HG03108 (cell line): ENCODE results near the gene GYS1.
"Not testable (repeated sequence)": the region's sequence is repeated elsewhere in the genome, so short reads cannot be mapped to it uniquely, and the experiment has no call there.

Source experiments
- ATAC-seq: cut with Tn5 transposase; IDR thresholded peaks from one replicate; pipeline ENCODE4 v1.9.1; 2021; ENCODE audit warnings: moderate library complexity; ENCODE audit not compliant: unreplicated experiment

Gene GYS1

DNA sequence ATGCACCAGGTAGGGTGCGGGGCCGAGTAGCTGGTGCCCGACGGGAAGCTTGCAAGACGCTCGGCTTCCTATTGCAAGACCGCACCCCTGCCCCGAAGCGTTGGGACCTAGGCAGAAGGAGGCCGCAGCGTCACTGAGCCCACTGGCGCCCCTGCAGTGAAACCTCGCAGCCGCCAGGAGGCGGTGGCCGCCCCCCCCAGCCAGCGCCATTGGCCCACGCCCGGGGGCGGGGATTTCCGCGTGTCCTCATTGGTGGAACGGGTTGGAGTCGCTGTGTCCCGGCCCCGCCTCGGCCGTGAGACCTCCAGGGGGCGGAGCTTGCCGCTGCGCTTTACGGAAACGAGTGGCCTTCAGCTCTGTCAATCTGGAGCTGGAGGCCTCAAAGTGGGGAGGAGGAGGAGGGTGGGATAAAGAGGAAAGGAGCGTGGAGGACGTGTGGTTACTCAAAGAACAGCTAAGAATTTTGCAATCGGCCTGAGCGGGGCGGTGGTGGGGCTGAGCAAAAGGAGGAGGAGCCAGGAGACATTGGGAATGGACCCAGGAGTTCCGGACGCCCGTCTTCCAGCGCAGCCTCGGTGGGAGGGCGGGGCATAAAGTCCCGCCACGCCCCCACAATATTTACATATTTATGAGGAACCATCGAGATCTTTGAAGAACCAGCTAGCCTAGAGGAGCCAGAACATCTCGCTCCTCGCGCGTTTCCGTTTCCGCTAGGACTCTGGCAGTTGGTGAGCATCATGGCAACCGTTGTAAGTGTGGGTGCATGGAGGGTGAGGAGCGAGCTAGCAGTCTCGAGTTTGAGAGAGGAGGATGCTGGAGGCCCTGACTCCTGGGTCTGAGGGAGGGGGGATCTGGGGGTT, at the start of gene GYS1, which contains the start of gene RUVBL2:
Gene GYS1, minus strand, starts transcription at position 135 of the 860 bp plus-strand sequence. CDS start 197 bp downstream, outside the sequence.
Gene RUVBL2, plus strand, starts transcription at position 713 of the 860 bp plus-strand sequence. Its CDS starts 25 bp downstream, at position 738.
- peak; percentile 81 for ATAC-seq

DNA sequence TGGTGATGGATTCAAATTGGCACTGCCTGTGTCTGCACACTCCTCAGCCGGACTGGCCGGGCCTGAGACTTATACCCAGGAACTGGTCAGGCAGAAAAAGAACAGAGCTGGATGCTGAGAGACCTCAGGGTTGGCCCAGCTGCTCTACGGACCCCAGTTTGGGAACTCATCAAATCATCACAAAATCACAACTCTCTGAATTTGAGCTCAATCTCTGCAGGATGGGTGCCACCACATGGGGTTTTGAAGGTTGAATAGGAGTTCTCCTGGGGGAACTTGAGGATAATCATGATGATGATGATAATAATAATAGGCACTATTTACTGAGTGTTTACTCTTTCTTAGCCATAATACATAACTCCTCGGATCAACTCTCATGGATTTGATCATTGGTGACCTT, 49.6 kb upstream of the GYS1 start:
- ATAC-seq, result not testable (repeated sequence)

DNA sequence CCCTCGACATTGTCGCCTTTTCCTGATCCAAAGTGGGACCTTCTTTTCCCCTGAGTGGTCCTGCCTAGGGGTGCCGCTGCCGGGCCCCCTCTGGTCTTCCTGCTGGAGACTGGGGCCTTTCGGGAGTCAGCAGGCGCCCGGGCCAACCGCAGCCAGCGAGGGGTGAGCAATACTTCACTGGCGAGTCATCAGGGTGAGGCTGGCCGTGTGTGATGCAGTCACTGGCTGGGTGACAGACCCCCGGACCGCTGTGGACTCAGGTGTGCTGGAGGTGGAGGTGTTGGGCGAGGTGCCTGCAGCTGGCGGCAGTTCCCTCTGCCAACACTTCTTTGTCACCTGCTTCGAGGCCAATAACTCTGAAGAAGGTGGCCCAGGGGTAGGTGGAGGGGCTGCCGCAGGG, 49.1 kb upstream of the GYS1 start:
- ATAC-seq, result no peak

DNA sequence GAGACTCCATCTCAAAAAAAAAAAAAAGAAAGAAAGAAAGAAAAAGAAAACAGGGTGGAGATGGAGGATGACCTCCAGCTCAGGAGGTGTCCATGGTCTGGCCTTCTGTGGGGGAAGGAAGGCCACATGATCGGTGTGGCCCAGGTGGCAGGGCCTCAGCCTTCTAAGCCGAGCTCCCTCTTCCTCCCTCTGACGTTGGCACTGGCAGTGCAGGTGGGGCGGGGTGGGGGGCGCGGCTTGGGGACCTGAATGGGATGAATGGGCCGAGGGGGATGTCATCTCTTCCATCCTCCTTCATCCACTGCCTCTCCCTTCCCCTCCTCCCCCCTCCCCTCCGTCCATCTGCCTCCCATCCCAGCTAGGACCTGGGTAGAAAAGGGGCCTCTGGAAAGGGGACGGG, 46.6 kb upstream of the GYS1 start:
- not testable (repeated sequence) for ATAC-seq

DNA sequence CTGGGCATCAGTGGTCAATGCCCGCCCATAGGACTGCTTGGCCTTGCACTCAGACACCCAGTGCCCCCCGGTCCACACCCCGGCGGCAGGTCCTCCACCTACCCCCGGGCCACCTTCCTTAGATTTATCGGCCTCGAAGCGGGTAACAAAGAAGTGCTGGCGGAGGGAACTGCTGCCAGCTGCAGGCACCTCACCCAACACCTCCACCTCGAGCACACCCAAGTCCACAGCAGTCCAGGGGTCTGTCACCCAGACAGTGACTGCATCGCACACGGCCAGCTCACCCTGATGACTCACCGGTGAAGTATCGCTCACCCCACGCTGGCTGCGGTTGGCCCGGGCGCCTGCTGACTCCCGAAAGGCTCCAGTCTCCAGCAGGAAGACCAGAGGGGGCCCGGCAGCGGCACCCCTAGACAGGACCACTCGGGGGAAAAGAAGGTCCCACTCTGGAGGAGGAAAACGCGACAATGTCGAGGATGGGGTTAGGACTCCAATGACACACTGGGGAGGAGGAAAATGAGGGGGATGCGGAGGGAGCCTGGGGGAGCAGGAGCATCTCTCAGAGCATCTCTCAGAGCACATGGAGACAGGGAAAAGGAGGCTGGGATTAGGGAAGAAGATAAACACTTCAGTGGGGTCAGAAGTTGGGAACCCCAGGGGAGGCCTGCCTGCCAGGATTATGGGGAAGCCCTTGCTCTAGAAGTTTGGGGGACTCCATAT, 45.6 kb upstream of the GYS1 start:
- not testable (repeated sequence) for ATAC-seq

DNA sequence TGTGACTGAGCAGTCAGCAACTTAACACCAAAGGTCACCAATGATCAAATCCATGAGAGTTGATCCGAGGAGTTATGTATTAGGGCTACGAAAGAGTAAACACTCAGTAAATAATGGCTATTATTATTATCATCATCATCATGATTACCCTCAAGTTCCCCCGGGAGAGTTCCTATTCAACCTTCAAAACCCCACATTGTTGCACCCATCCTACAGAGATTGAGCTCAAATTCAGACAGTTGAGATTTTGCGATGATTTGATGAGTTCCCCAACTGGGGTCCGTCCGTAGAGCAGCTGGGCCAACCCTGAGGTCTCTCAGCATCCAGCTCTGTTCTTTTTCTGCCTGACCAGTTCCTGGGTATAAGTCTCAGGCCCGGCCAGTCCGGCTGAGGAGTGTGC, 45.0 kb upstream of the GYS1 start:
- ATAC-seq, result not testable (repeated sequence)

DNA sequence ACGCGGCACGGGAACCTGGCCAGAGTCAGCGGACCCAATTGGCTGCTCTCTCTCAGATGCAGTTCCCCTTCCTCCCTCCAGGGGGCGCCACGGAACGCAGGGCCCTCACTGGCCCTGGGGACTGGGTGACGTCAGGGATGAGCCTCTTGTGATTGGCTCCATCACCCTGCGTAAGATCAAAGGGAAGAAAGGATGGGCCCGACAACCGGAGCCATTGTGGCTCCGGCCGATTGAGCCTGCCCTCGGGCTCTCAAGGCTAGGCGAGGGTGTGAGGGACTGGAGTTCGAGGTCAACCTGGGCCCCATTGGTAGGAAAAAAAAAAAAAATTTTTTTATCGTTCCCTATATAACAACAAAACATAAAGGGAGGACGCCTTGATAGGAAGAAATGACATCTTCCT, 43.7 kb upstream of the GYS1 start, which contains the start of gene CGB1:
Gene CGB1, minus strand, starts transcription at position 81 of the 400 bp plus-strand sequence. CDS start 184 bp downstream, outside the sequence.
- ATAC-seq, result not testable (repeated sequence)

DNA sequence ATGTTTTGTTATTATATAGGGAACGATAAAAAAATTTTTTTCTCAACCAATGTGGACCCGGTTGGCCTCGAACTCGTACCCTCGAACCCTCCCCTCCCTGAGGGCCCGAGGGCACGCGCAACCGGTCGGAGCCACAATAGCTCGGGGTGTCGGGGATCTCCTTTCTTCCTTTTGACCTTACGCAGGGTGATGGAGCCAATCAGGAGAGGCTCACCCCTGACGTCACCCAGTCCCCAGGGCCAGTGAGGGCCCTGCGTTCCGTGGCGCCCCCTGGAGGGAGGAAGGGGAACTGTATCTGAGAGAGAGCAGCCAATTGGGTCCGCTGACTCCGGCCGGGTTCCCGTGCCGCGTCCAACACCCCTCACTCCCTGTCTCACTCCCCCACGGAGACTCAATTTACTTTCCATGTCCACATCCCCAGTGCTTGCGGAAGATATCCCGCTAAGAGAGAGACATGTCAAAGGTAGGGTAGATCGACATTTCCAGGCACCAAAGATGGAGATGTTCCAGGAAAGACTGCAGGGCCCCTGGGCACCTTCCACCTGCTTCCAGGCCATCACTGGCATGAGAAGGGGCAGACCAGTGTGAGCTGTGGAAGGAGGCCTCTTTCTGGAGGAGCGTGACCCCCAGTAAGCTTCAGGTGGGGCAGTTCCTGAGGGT, 38.7 kb upstream of the GYS1 start, which contains the start of gene CGB2:
Gene CGB2, plus strand, starts transcription at position 249 of the 660 bp plus-strand sequence. Its CDS starts 206 bp downstream, at position 455.
- ATAC-seq, result not testable (repeated sequence)

DNA sequence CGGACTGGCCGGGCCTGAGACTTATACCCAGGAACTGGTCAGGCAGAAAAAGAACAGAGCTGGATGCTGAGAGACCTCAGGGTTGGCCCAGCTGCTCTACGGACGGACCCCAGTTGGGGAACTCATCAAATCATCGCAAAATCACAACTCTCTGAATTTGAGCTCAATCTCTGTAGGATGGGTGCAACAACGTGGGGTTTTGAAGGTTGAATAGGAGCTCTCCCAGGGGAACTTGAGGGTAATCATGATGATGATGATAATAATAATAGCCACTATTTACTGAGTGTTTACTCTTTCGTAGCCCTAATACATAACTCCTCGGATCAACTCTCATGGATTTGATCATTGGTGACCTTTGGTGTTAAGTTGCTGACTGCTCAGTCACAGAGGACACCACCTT, 37.2 kb upstream of the GYS1 start:
- ATAC-seq, result not testable (repeated sequence)

DNA sequence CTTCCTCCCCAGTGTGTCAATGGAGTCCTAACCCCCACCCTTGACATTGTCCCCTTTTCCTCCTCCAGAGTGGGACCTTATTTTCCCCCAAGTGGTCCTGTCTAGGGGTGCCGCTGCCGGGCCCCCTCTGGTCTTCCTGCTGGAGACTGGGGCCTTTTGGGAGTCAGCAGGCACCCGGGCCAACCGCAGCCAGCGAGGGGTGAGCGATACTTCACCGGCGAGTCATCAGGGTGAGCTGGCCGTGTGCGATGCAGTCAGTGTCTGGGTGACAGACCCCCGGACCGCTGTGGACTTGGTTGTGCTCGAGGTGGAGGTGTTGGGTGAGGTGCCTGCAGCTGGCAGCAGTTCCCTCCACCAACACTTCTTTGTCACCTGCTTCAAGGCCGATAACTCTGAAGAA, 36.6 kb upstream of the GYS1 start:
- ATAC-seq, result not testable (repeated sequence)

DNA sequence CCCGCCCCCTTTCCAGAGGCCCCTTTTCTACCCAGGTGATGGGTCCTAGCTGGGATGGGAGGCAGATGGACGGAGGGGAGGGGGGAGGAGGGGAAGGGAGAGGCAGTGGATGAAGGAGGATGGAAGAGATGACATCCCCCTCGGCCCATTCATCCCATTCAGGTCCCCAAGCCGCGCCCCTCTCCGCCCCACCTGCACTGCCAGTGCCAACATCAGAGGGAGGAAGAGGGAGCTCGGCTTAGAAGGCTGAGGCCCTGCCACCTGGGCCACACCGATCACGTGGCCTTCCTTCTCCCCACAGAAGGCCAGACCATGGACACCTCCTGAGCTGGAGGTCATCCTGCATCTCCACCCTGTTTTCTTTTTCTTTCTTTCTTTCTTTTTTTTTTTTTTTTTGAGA, 35.6 kb upstream of the GYS1 start:
- not testable (repeated sequence) for ATAC-seq

DNA sequence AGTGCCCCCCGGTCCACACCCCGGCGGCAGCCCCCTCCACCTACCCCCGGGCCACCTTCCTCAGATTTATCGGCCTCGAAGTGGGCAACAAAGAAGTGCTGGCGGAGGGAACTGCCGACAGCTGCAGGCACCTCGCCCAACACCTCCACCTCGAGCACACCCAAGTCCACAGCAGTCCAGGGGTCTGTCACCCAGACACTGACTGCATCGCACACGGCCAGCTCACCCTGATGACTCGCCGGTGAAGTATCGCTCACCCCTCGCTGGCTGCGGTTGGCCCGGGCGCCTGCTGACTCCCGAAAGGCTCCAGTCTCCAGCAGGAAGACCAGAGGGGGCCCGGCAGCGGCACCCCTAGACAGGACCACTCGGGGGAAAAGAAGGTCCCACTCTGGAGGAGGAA, 32.5 kb upstream of the GYS1 start:
- ATAC-seq, result not testable (repeated sequence)

DNA sequence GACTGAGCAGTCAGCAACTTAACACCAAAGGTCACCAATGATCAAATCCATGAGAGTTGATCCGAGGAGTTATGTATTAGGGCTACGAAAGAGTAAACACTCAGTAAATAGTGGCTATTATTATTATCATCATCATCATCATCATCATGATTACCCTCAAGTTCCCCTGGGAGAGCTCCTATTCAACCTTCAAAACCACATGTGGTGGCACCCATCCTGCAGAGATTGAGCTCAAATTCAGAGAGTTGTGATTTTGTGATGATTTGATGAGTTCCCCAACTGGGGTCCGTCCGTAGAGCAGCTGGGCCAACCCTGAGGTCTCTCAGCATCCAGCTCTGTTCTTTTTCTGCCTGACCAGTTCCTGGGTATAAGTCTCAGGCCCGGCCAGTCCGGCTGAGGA, 32.0 kb upstream of the GYS1 start:
- not testable (repeated sequence) for ATAC-seq

DNA sequence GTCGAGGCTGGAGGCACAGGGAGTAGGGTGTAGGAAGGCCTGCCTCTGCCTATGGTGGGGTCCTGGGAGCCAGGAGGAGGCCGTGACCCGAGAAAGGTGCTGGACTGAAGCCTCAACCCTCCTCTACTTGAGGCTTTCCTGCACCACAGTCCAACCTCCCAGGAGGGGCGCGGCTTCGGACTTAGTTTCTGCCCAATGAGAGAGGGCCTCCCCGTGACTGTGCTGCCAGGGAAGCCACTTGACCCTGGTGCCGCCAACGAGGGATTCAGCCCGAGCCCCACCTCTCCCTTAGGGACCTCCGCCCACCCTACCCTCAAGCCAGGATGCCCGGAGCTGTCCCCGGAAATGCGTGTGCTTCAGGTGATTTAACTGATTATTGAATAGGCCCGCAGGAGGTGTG, 31.1 kb upstream of the GYS1 start, which contains the start of gene CGB3:
Gene CGB3, minus strand, starts transcription at position 101 of the 400 bp plus-strand sequence. CDS start 362 bp downstream, outside the sequence.
- ATAC-seq, result not testable (repeated sequence)

DNA sequence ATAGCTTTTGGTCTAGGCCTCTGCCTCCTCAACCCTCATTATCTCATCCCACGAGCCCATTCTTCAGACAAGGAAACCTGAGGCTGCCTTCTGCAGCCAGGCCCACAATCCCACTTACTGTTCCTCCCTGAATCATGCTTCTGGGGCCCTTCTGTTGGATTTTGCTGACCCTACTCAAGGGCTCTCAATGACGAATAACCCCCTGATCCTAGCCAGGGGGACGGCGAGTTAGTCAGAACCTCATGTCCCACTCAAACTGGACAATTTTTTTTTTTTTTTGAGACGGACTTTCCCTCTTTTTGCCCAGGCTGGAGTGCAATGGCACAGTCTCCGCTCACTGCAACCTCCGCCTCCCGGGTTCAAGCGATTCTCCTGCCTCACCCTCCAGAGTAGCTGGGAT, 29.0 kb upstream of the GYS1 start:
- ATAC-seq, result no peak

DNA sequence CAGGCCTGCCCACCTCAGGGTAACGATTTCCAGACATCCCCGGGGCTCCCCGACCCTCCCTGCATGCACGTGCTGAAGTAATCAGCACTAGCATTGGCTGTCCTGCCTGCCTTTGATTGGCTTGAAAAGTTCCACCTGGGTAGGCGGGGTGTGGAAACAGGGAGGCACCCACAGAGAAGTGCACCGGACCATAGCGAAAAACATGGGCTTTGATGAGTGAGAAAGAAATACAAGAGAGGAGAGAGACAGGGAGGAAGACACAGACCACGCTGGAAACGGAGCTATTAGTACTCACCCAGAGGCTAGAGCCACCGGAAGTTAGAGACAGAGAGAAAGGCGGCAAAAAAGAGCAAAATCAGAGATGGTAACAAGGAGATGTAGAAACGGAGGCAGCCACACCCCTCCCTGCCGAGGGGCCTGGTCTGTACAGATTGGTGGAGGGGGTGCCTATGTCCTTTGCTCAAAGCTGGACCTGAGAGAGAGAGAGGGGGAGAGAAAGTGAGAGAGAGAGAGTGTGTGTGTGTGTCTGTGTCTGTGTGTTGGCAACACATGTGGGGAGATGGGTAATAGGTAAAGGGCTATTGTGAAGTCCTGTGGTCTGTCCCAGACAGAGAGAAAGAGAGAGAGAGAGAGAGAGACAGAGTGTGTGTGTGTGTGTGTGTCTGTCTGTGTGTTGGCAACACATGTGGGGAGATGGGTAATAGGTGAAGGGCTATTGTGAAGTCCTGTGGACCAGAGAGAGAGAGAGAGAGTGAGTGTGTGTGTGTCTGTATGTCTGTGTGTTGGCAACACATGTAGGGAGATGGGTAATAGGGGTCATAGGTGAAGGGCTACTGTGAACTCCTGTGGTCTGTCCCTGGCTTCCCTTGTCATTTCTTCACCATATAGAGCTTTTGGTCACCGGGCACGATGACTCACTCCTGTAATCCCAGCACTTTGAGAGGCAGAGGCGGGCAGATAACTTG, 28.1 kb upstream of the GYS1 start:
- no peak for ATAC-seq

DNA sequence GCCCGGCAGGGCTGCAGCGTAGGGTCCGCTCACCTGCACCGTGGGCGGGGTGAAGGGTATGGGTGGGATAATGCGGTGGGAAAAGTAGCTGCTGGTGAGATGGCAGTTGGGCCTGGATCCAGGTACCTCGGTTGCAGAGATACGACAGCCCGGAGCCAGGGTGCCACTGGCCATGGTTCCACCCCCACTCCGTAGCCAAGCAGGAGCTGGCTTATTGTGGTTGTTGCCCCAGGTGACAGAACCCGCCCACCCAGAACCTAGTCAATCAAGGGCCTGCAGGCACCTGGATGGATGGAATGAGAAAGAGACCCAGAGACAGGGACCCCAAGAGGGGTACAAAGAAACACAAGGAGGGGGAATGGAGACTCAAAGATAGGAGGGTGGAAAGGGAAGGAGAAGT, 27.2 kb upstream of the GYS1 start:
- ATAC-seq, result no peak

DNA sequence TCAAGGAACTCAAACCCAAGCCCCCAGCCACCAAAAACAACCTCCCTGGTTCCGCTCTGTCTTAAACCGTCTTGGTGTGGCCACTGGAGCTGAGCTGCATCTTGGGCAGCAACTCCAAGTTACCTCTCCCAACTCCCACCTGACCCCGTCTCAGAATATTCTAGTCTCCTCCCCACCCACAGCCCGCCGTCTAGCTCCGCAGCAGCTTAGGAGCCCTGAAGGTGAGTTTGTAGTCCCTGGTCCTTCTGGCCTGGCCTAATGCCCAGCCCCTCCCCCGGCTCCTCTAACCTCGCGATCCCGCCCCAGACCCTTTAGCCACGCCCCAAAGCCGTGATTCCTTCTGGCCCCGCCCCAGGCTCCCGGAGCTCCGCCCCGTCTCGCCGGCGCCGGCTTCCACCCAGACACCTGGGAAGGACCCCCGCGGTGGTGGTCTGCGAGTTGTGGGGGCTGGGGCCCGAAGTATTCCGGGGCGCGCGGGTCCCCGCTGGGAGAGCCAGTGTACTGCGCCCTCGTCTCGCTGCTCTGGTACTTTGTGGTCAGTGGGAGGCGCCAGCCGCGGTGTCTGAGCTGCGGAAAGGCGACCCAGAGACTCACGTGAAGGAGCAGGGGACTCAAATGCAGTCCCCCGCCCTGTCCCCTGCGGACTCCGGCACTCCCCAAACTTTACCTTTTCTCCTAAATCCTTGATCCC, 26.3 kb upstream of the GYS1 start:
- ATAC-seq, result no peak
